SK-N-SH treated with all-trans-retinoic acid at 6 μM for 48 hours (cell line): ENCODE measurements around the gene LYZL6.

Source experiments
- ATAC-seq: fragments of 200-7000 bp; cut with Tn5 transposase; 3 replicates; pipeline ENCODE4 v1.9.1; 2020; ENCODE audit warnings: mild to moderate bottlenecking, moderate library complexity
- ARNTL ChIP-seq: fragments of 450-650 bp; formaldehyde crosslinking; IDR thresholded peaks from 2 replicates; pipeline ENCODE4 v1.5.0; 2020; ENCODE audit warnings: low read depth, mild to moderate bottlenecking, moderate library complexity, borderline replicate concordance
- BACH2 ChIP-seq: fragments of 250-450 bp; sonication (Bioruptor Pico); IDR thresholded peaks from 2 replicates; pipeline ENCODE4 v1.9.0; 2021; ENCODE audit warnings: mild to moderate bottlenecking, borderline replicate concordance
- CSDC2 ChIP-seq: fragments of 250-450 bp; sonication (Bioruptor Pico); IDR thresholded peaks from 2 replicates; pipeline ENCODE4 v1.5.0; 2020; ENCODE audit warnings: mild to moderate bottlenecking, moderate library complexity
- CSRNP3 ChIP-seq: fragments of 250-450 bp; sonication (Bioruptor Pico); IDR thresholded peaks from 2 replicates; pipeline ENCODE4 v1.5.1; 2021; ENCODE audit warnings: mild to moderate bottlenecking, moderate library complexity
- ESRRG ChIP-seq: fragments of 250-450 bp; sonication (Bioruptor Pico); IDR thresholded peaks from 2 replicates; pipeline ENCODE4 v1.6.1; 2021; ENCODE audit warnings: mild to moderate bottlenecking
- GLIS3 ChIP-seq: fragments of 250-450 bp; sonication (Bioruptor Pico); IDR thresholded peaks from 2 replicates; pipeline ENCODE4 v1.5.0; 2020; ENCODE audit warnings: mild to moderate bottlenecking, moderate library complexity
- PATZ1 ChIP-seq: fragments of 250-450 bp; sonication (Bioruptor Pico); IDR thresholded peaks from 2 replicates; pipeline ENCODE4 v1.8.0; 2020; ENCODE audit warnings: mild to moderate bottlenecking, moderate library complexity, borderline replicate concordance
- PPARA ChIP-seq: fragments of 250-450 bp; sonication (Bioruptor Pico); IDR thresholded peaks from 2 replicates; pipeline ENCODE4 v1.5.0; 2020; ENCODE audit warnings: mild to moderate bottlenecking, borderline replicate concordance
- TCF4 ChIP-seq: fragments of 250-450 bp; sonication (Bioruptor Pico); IDR thresholded peaks from 2 replicates; pipeline ENCODE4 v1.8.0; 2021; ENCODE audit warnings: mild to moderate bottlenecking, moderate library complexity, borderline replicate concordance
- TOX ChIP-seq: fragments of 250-450 bp; sonication (Bioruptor Pico); IDR thresholded peaks from 2 replicates; pipeline ENCODE4 v1.8.0; 2021; ENCODE audit warnings: mild to moderate bottlenecking, moderate library complexity, borderline replicate concordance
- TSHZ2 ChIP-seq: fragments of 250-450 bp; sonication (Bioruptor Pico); IDR thresholded peaks from 2 replicates; pipeline ENCODE4 v1.5.0; 2020; ENCODE audit warnings: mild to moderate bottlenecking, moderate library complexity
- ZC3H10 ChIP-seq: fragments of 250-450 bp; sonication (Bioruptor Pico); IDR thresholded peaks from 2 replicates; pipeline ENCODE4 v1.5.1; 2021; ENCODE audit warnings: mild to moderate bottlenecking, moderate library complexity
- ZFP3 ChIP-seq: fragments of 250-450 bp; sonication (Bioruptor Pico); IDR thresholded peaks from 2 replicates; pipeline ENCODE4 v1.5.0; 2020; ENCODE audit warnings: mild to moderate bottlenecking, moderate library complexity
- ZFP30 ChIP-seq: fragments of 450-650 bp; formaldehyde crosslinking; IDR thresholded peaks from 2 replicates; pipeline ENCODE4 v1.5.0; 2022; ENCODE audit warnings: mild to moderate bottlenecking, moderate library complexity
- ZNF565 ChIP-seq: fragments of 450-650 bp; formaldehyde crosslinking; conservative IDR thresholded peaks from 2 replicates; pipeline ENCODE4 v1.5.0; 2020; ENCODE audit warnings: low read depth, mild to moderate bottlenecking, moderate library complexity

Gene LYZL6

GRCh38 chr17:35913609-35914008 lies 29.9 kb downstream of the LYZL6 start:
- no peak for ATAC-seq

DNA sequence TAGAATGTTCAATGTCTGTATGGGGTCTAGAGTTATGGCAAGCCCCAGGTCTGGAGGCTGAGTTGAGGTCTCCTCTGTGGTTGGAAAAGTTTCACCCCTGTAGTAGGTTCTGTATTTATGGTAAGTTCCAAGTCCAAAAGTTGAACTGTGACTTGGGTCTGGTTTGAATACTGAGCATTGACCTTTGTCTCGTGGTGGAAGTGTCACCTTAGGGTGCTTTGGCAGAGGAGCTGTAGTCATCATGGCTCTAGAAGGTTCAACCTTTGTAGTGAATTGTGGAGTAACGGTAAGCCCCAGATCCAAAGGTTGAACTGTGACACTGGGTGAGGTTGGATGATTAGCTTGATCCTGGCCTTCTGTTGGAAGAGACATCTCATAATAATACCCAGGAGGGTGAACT lies 30.6 kb downstream of the LYZL6 start:
- no peak for TF ChIP-seq PPARA (CRISPR knock-in tag)
- no peak for TF ChIP-seq ZNF565
- no peak for TF ChIP-seq ARNTL (CRISPR knock-in tag)
- no peak for TF ChIP-seq CSRNP3 (CRISPR knock-in tag)
- no peak for TF ChIP-seq TOX
- no peak for TF ChIP-seq ZC3H10 (CRISPR knock-in tag)
- no peak for TF ChIP-seq GLIS3 (CRISPR knock-in tag)
- ATAC-seq: no peak

More at GRCh38 chr17:35913609-35914008, 29.9 kb downstream of the LYZL6 start:
- no peak for TF ChIP-seq CSDC2 (CRISPR knock-in tag)
- TF ChIP-seq ZFP30: no peak
- TF ChIP-seq BACH2 (CRISPR knock-in tag): no peak
- TF ChIP-seq ZFP3 (CRISPR knock-in tag): no peak
- no peak for TF ChIP-seq ARNTL (CRISPR knock-in tag)
- no peak for TF ChIP-seq CSRNP3 (CRISPR knock-in tag)
- no peak for TF ChIP-seq ZNF565
- TF ChIP-seq, all 23 proteins: peak for 0

GRCh38 chr17:35912339-35912912 lies 31.1 kb downstream of the LYZL6 start:
- TF ChIP-seq ZFP3 (CRISPR knock-in tag) (no peak), PATZ1 (CRISPR knock-in tag) (no peak), GLIS3 (CRISPR knock-in tag) (no peak), TSHZ2 (no peak), PPARA (CRISPR knock-in tag) (no peak)
- no peak for ATAC-seq

DNA sequence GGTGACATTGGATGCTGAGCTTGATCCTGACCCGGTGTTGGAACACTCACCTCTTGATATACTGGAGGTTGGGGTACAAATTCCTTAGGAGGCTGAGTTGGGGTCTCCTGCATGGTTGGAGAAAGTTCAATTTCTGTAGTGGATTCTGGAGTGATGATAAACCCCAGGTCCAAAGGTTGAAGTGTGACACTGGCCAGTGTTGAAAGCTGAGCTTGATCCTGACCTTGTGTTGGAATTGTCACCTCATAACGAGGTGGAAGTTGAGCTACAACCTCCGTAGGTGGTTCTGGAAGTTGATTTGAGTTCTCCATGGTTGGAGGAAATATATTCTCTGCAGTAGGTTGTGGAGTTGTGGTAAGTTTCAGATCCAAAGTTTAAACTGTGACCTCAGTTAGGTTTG lies 34.1 kb downstream of the LYZL6 start:
- no peak for ATAC-seq

More for the DNA sequence above, 34.1 kb downstream of the LYZL6 start:
- TF ChIP-seq GLIS3 (CRISPR knock-in tag): no peak
- TF ChIP-seq ARNTL (CRISPR knock-in tag): no peak
- no peak for TF ChIP-seq TCF4 (CRISPR knock-in tag)
- no peak for TF ChIP-seq PPARA (CRISPR knock-in tag)
- no peak for TF ChIP-seq ESRRG (CRISPR knock-in tag)
- TF ChIP-seq CSRNP3 (CRISPR knock-in tag): no peak
